ENCODE results near the gene TMEM69. TPM values are rescaled to one million over a fixed set of nuclear protein-coding genes. Genes with fewer than 3 reads are reported as not detected.
"Not testable (repeated sequence)": the region's sequence is repeated elsewhere in the genome, so short reads cannot be mapped to it uniquely, and the experiment has no call there.

TMEM69 gene
- polyA plus RNA-seq, 1 donor = 42.7 TPM

- not testable (repeated sequence) for H3K4me1 ChIP-seq (ENCODE audit: control insufficient read depth, insufficient read depth, low read length); H3K9me3 ChIP-seq (ENCODE audit: control insufficient read depth, low read depth, low read length); DNase-seq; H3K27ac ChIP-seq (ENCODE audit: low read length); H3K4me3 ChIP-seq (ENCODE audit: low read length); H3K27me3 ChIP-seq (ENCODE audit: control insufficient read depth, insufficient read depth, low read length)
- 100% methylated on average over 1 of the region's 8 CpGs for WGBS (ENCODE audit: insufficient coverage, low lambda C conversion rate)
- peaks cover 33% of the 10 kb centered on the region for H3K36me3 ChIP-seq (ENCODE audit: control insufficient read depth, insufficient read depth, low read length)
Observed at GRCh38 chr1:45693811-45694210, 5.8 kb downstream of the TMEM69 start.

- Histone ChIP-seq H3K9me3 (ENCODE audit: control insufficient read depth, low read depth, low read length) (no peaks in the 10 kb centered on the region), H3K27me3 (ENCODE audit: control insufficient read depth, insufficient read depth, low read length) (no peaks in the 10 kb centered on the region)
- no CpG with 5 or more reads among the region's 7 CpGs for WGBS (ENCODE audit: insufficient coverage, low lambda C conversion rate)
Observed at GRCh38 chr1:45694823-45695222, 6.8 kb downstream of the TMEM69 start.

GRCh38 chr1:45704637-45705036 lies 16.7 kb downstream of the TMEM69 start:
- no peak overlapping the region for H3K27ac ChIP-seq (ENCODE audit: low read length)
- DNase-seq = no peak
- no peaks in the 10 kb centered on the region for H3K27me3 ChIP-seq (ENCODE audit: control insufficient read depth, insufficient read depth, low read length)
- peaks cover 25% of the 10 kb centered on the region for H3K36me3 ChIP-seq (ENCODE audit: control insufficient read depth, insufficient read depth, low read length)
- H3K4me1 ChIP-seq (ENCODE audit: control insufficient read depth, insufficient read depth, low read length) = peaks cover 3% of the 10 kb centered on the region
- WGBS (ENCODE audit: insufficient coverage, low lambda C conversion rate) = no CpG with 5 or more reads among the region's 1 CpG
- no peak overlapping the region for H3K4me3 ChIP-seq (ENCODE audit: low read length)
- peaks cover 14% of the 10 kb centered on the region for H3K9me3 ChIP-seq (ENCODE audit: control insufficient read depth, low read depth, low read length)

More at GRCh38 chr1:45694823-45695222, 6.8 kb downstream of the TMEM69 start:
- Histone ChIP-seq H3K27ac (ENCODE audit: low read length) (no peak overlapping the region), H3K36me3 (ENCODE audit: control insufficient read depth, insufficient read depth, low read length) (peaks cover 42% of the 10 kb centered on the region), H3K4me3 (ENCODE audit: low read length) (no peak overlapping the region), H3K4me1 (ENCODE audit: control insufficient read depth, insufficient read depth, low read length) (peaks cover 2% of the 10 kb centered on the region)
- no peak for DNase-seq

- H3K4me3 ChIP-seq (ENCODE audit: low read length) = no peak overlapping the region
- no peaks in the 10 kb centered on the region for H3K4me1 ChIP-seq (ENCODE audit: control insufficient read depth, insufficient read depth, low read length)
- 83% methylated on average over 1 of the region's 3 CpGs for WGBS (ENCODE audit: insufficient coverage, low lambda C conversion rate)
- peaks cover 36% of the 10 kb centered on the region for H3K36me3 ChIP-seq (ENCODE audit: control insufficient read depth, insufficient read depth, low read length)
- no peaks in the 10 kb centered on the region for H3K27me3 ChIP-seq (ENCODE audit: control insufficient read depth, insufficient read depth, low read length)
- no peak overlapping the region for H3K27ac ChIP-seq (ENCODE audit: low read length)
- H3K9me3 ChIP-seq (ENCODE audit: control insufficient read depth, low read depth, low read length) = peaks cover 3% of the 10 kb centered on the region
- DNase-seq = no peak
Observed at GRCh38 chr1:45713711-45714110, 25.7 kb downstream of the TMEM69 start.

- WGBS (ENCODE audit: insufficient coverage, low lambda C conversion rate) = 100% methylated on average over 2 of the region's 3 CpGs
Observed at GRCh38 chr1:45716700-45717099, 28.7 kb downstream of the TMEM69 start.

GRCh38 chr1:45717386-45717785 lies 29.4 kb downstream of the TMEM69 start:
- not testable (repeated sequence) for DNase-seq; H3K4me3 ChIP-seq (ENCODE audit: low read length); H3K4me1 ChIP-seq (ENCODE audit: control insufficient read depth, insufficient read depth, low read length); H3K27me3 ChIP-seq (ENCODE audit: control insufficient read depth, insufficient read depth, low read length); H3K9me3 ChIP-seq (ENCODE audit: control insufficient read depth, low read depth, low read length); H3K27ac ChIP-seq (ENCODE audit: low read length)
- 100% methylated on average over 1 of the region's 8 CpGs for WGBS (ENCODE audit: insufficient coverage, low lambda C conversion rate)
- H3K36me3 ChIP-seq (ENCODE audit: control insufficient read depth, insufficient read depth, low read length) = peaks cover 24% of the 10 kb centered on the region

More at GRCh38 chr1:45716700-45717099, 28.7 kb downstream of the TMEM69 start:
- no peaks in the 10 kb centered on the region for H3K4me1 ChIP-seq (ENCODE audit: control insufficient read depth, insufficient read depth, low read length)
- no peak overlapping the region for H3K4me3 ChIP-seq (ENCODE audit: low read length)
- H3K36me3 ChIP-seq (ENCODE audit: control insufficient read depth, insufficient read depth, low read length) = peaks cover 28% of the 10 kb centered on the region
- H3K27me3 ChIP-seq (ENCODE audit: control insufficient read depth, insufficient read depth, low read length) = no peaks in the 10 kb centered on the region
- H3K9me3 ChIP-seq (ENCODE audit: control insufficient read depth, low read depth, low read length) = no peaks in the 10 kb centered on the region
- H3K27ac ChIP-seq (ENCODE audit: low read length) = no peak overlapping the region
- no peak for DNase-seq

- H3K27ac ChIP-seq (ENCODE audit: low read length) = no peak overlapping the region
- WGBS (ENCODE audit: insufficient coverage, low lambda C conversion rate) = no CpG with 5 or more reads among the region's 1 CpG
- H3K36me3 ChIP-seq (ENCODE audit: control insufficient read depth, insufficient read depth, low read length) = peaks cover 21% of the 10 kb centered on the region
- no peak overlapping the region for H3K4me3 ChIP-seq (ENCODE audit: low read length)
- no peaks in the 10 kb centered on the region for H3K27me3 ChIP-seq (ENCODE audit: control insufficient read depth, insufficient read depth, low read length)
- DNase-seq = no peak
- H3K4me1 ChIP-seq (ENCODE audit: control insufficient read depth, insufficient read depth, low read length) = no peaks in the 10 kb centered on the region
- no peaks in the 10 kb centered on the region for H3K9me3 ChIP-seq (ENCODE audit: control insufficient read depth, low read depth, low read length)
Observed at GRCh38 chr1:45718289-45718688, 30.3 kb downstream of the TMEM69 start.

- Histone ChIP-seq H3K36me3 (ENCODE audit: control insufficient read depth, insufficient read depth, low read length) (peaks cover 12% of the 10 kb centered on the region), H3K4me3 (ENCODE audit: low read length) (no peak overlapping the region), H3K27me3 (ENCODE audit: control insufficient read depth, insufficient read depth, low read length) (no peaks in the 10 kb centered on the region), H3K9me3 (ENCODE audit: control insufficient read depth, low read depth, low read length) (no peaks in the 10 kb centered on the region), H3K4me1 (ENCODE audit: control insufficient read depth, insufficient read depth, low read length) (no peaks in the 10 kb centered on the region), H3K27ac (ENCODE audit: low read length) (no peak overlapping the region)
- DNase-seq = no peak
- no CpG with 5 or more reads among the region's 1 CpG for WGBS (ENCODE audit: insufficient coverage, low lambda C conversion rate)
Observed at GRCh38 chr1:45721207-45721606, 33.2 kb downstream of the TMEM69 start.

GRCh38 chr1:45722809-45723208 lies 34.8 kb downstream of the TMEM69 start:
- H3K4me1 ChIP-seq (ENCODE audit: control insufficient read depth, insufficient read depth, low read length) = no peaks in the 10 kb centered on the region
- no peak for DNase-seq
- 100% methylated on average over 3 of the region's 3 CpGs for WGBS (ENCODE audit: insufficient coverage, low lambda C conversion rate)
- H3K27me3 ChIP-seq (ENCODE audit: control insufficient read depth, insufficient read depth, low read length) = no peaks in the 10 kb centered on the region
- no peak overlapping the region for H3K4me3 ChIP-seq (ENCODE audit: low read length)
- peaks cover 17% of the 10 kb centered on the region for H3K36me3 ChIP-seq (ENCODE audit: control insufficient read depth, insufficient read depth, low read length)
- H3K9me3 ChIP-seq (ENCODE audit: control insufficient read depth, low read depth, low read length) = no peaks in the 10 kb centered on the region
- H3K27ac ChIP-seq (ENCODE audit: low read length) = no peak overlapping the region

- no peaks in the 10 kb centered on the region for H3K27me3 ChIP-seq (ENCODE audit: control insufficient read depth, insufficient read depth, low read length)
- DNase-seq = no peak
- H3K36me3 ChIP-seq (ENCODE audit: control insufficient read depth, insufficient read depth, low read length) = peaks cover 15% of the 10 kb centered on the region
- H3K9me3 ChIP-seq (ENCODE audit: control insufficient read depth, low read depth, low read length) = no peaks in the 10 kb centered on the region
- H3K4me1 ChIP-seq (ENCODE audit: control insufficient read depth, insufficient read depth, low read length) = no peaks in the 10 kb centered on the region
- H3K27ac ChIP-seq (ENCODE audit: low read length) = no peak overlapping the region
- no peak overlapping the region for H3K4me3 ChIP-seq (ENCODE audit: low read length)
Observed at GRCh38 chr1:45723248-45723930, 35.4 kb downstream of the TMEM69 start.

- H3K4me1 ChIP-seq (ENCODE audit: control insufficient read depth, insufficient read depth, low read length); DNase-seq; H3K27me3 ChIP-seq (ENCODE audit: control insufficient read depth, insufficient read depth, low read length); H3K9me3 ChIP-seq (ENCODE audit: control insufficient read depth, low read depth, low read length); H3K27ac ChIP-seq (ENCODE audit: low read length); H3K4me3 ChIP-seq (ENCODE audit: low read length): not testable (repeated sequence)
- no CpG with 5 or more reads among the region's 9 CpGs for WGBS (ENCODE audit: insufficient coverage, low lambda C conversion rate)
- peaks cover 13% of the 10 kb centered on the region for H3K36me3 ChIP-seq (ENCODE audit: control insufficient read depth, insufficient read depth, low read length)
Observed at GRCh38 chr1:45726007-45726406, 38.0 kb downstream of the TMEM69 start.
